BLaER1 (cell line): ENCODE measurements around the gene RASSF6.

Source experiments
- H3K27ac ChIP-seq: shearing (Covaris generic); formaldehyde crosslinking; 2 replicates; pipeline ENCODE4 v1.8.1; 2022
- H3K27me3 ChIP-seq: shearing (Covaris generic); formaldehyde crosslinking; 2 replicates; pipeline ENCODE4 v1.8.1; 2022
- H3K36me3 ChIP-seq: shearing (Covaris generic); formaldehyde crosslinking; 2 replicates; pipeline ENCODE4 v1.8.1; 2022
- H3K4me1 ChIP-seq: shearing (Covaris generic); formaldehyde crosslinking; 2 replicates; pipeline ENCODE4 v1.8.1; 2022
- H3K4me2 ChIP-seq: shearing (Covaris generic); formaldehyde crosslinking; 2 replicates; pipeline ENCODE4 v1.8.1; 2022
- H3K4me3 ChIP-seq: shearing (Covaris generic); formaldehyde crosslinking; 2 replicates; pipeline ENCODE4 v1.8.1; 2022
- H3K9ac ChIP-seq: shearing (Covaris generic); formaldehyde crosslinking; 2 replicates; pipeline ENCODE4 v1.8.1; 2022
- H3K9me3 ChIP-seq: shearing (Covaris generic); formaldehyde crosslinking; 2 replicates; pipeline ENCODE4 v1.8.1; 2022
- H4K20me1 ChIP-seq: shearing (Covaris generic); formaldehyde crosslinking; 2 replicates; pipeline ENCODE4 v1.8.1; 2022
- Cebpa-rat ChIP-seq: shearing (Covaris generic); IDR thresholded peaks from 2 replicates; pipeline ENCODE4 v1.8.1; 2022

Gene RASSF6

DNA sequence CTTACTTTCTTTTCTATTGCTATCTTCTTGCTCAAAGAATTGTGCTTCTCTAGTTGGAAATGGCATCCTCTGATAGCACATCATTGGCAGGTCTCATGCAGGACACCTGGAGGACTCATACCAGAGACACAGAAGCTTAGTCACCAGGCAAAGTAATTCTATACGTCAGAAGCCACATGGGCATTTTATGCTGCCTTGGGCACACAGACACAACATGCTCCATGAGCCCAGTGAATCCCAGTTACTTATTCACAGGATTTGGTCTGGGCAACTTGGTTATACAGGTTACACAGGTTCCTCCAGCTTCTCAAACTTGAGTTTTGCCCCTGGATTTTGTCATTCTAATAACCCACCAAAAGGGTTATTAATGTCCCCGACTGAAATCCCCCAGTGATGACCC lies 7.1 kb downstream of the RASSF6 start:
- H3K36me3 ChIP-seq, result no peaks in the 10 kb centered on the region
- H3K4me1 ChIP-seq, result no peaks in the 10 kb centered on the region
- no peak overlapping the region for H3K9ac ChIP-seq
- no peaks in the 10 kb centered on the region for H3K27me3 ChIP-seq
- TF ChIP-seq Cebpa-rat, result no peak
- H3K4me3 ChIP-seq, result no peak overlapping the region
- no peaks in the 10 kb centered on the region for H3K9me3 ChIP-seq
- no peak overlapping the region for H3K4me2 ChIP-seq
- H3K27ac ChIP-seq, result no peak overlapping the region
- H4K20me1 ChIP-seq, result no peaks in the 10 kb centered on the region

GRCh38 chr4:73612032-73612431 lies 8.2 kb downstream of the RASSF6 start:
- Histone ChIP-seq H3K9ac (no peak overlapping the region), H3K36me3 (no peaks in the 10 kb centered on the region), H3K27ac (no peak overlapping the region), H3K4me2 (no peak overlapping the region), H3K27me3 (no peaks in the 10 kb centered on the region), H3K4me1 (peaks cover 6% of the 10 kb centered on the region; the same call in 1 of the 2 replicates), H4K20me1 (no peaks in the 10 kb centered on the region), H3K4me3 (no peak overlapping the region), H3K9me3 (no peaks in the 10 kb centered on the region)
- TF ChIP-seq Cebpa-rat, result no peak

- Histone ChIP-seq H3K36me3 (no peaks in the 10 kb centered on the region), H3K4me2 (no peak overlapping the region), H4K20me1 (no peaks in the 10 kb centered on the region), H3K9ac (no peak overlapping the region), H3K4me1 (peaks cover 15% of the 10 kb centered on the region), H3K4me3 (no peak overlapping the region), H3K27me3 (no peaks in the 10 kb centered on the region), H3K27ac (no peak overlapping the region), H3K9me3 (no peaks in the 10 kb centered on the region)
- TF ChIP-seq Cebpa-rat, result no peak
These were observed 10.5 kb downstream of the RASSF6 start for GRCh38 chr4:73609706-73610105.

DNA sequence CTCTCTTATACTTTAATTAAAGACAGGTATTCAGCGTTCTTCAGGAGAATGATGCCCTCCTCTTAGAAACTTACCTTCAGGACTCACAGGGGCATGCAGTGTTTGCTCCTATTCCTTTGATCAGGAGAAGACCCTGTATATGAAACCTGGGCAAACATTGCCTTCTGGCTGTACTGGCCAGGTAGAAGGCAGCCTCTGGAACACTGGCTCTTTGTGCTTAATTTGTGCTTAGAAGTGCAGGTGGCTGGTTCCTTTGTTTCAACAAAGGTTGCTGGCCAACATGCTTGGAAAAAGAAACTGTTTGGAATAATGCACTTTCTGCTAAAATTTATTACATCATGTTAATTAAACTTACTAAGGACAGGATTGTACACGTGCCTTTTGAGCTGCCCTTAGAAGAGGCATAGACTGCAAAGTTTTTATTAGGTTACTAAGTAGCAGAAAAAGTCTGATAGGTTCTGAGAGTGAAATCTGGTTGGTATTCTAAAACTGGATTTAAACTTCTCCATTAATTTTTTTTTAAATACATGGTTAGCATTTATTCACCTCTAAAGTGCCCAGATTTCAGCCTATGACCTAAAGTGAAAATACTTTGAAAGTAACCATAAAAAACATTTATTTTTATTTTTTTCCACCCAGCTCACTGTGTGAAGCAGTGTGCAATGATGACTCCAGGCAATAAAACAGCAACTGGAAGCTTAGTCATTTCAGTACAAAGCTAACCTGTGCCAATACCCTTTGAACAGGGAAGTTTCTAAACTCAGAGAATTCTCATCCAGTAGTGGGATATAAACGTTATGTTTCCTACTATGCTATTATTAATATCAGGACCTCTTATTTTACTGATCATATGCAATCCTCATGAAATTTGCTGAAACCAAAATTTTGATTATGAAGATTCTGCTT lies 11.3 kb downstream of the RASSF6 start:
- H3K4me2 ChIP-seq, result no peak overlapping the region
- H4K20me1 ChIP-seq, result no peaks in the 10 kb centered on the region
- no peak overlapping the region for H3K9ac ChIP-seq
- no peak overlapping the region for H3K4me3 ChIP-seq
- no peak overlapping the region for H3K27ac ChIP-seq
- H3K9me3 ChIP-seq, result no peaks in the 10 kb centered on the region
- H3K36me3 ChIP-seq, result no peaks in the 10 kb centered on the region
- no peak for TF ChIP-seq Cebpa-rat
- no peaks in the 10 kb centered on the region for H3K27me3 ChIP-seq
- peaks cover 19% of the 10 kb centered on the region for H3K4me1 ChIP-seq

DNA sequence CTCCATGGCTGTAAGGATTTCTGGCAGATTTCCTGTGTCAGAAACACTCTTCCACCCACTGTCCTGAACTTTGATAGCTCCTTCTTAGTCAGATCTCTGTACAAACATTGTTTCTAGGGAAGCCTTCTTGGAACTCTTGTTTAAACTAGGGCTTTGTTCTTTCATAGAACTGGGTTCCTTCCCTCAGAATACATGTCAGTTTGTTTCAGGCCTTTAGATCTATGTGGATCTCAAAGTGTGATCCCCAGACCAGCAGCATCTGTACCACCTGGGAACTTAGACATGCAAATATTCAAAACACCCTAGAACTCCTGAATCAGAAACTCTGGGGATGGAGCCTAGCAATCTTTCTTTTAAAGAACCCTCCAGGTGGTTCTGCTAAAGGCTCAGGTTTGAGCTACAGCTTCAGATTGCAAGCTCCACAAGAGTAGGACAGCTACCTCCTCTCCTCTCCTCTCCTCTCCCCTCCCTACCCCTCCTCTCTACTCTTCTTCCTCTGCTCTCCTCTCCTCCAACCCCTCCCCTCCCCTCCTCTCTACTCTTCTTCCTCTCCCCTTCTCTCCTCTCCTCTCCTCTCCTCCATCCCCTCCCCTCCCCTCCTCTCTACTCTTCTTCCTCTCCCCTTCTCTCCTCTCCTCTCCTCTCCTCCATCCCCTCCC lies 12.7 kb downstream of the RASSF6 start:
- Histone ChIP-seq H3K9ac (no peak overlapping the region), H3K27ac (no peak overlapping the region), H3K4me1 (peaks cover 27% of the 10 kb centered on the region), H4K20me1 (no peaks in the 10 kb centered on the region), H3K4me3 (no peak overlapping the region), H3K9me3 (no peaks in the 10 kb centered on the region), H3K4me2 (peak overlapping the region; percentile 54; the same call in 1 of the 2 replicates), H3K27me3 (no peaks in the 10 kb centered on the region), H3K36me3 (no peaks in the 10 kb centered on the region)
- TF ChIP-seq Cebpa-rat, result no peak

- no peak overlapping the region for H3K4me3 ChIP-seq
- TF ChIP-seq Cebpa-rat, result no peak
- no peak overlapping the region for H3K9ac ChIP-seq
- peak overlapping the region; percentile 54 for H3K4me2 ChIP-seq
- H3K4me1 ChIP-seq, result peaks cover 27% of the 10 kb centered on the region
- H3K27me3 ChIP-seq, result no peaks in the 10 kb centered on the region
- no peaks in the 10 kb centered on the region for H3K9me3 ChIP-seq
- H3K36me3 ChIP-seq, result no peaks in the 10 kb centered on the region
- H3K27ac ChIP-seq, result no peak overlapping the region
- H4K20me1 ChIP-seq, result no peaks in the 10 kb centered on the region
These were observed 13.7 kb downstream of the RASSF6 start for GRCh38 chr4:73606465-73606974.

DNA sequence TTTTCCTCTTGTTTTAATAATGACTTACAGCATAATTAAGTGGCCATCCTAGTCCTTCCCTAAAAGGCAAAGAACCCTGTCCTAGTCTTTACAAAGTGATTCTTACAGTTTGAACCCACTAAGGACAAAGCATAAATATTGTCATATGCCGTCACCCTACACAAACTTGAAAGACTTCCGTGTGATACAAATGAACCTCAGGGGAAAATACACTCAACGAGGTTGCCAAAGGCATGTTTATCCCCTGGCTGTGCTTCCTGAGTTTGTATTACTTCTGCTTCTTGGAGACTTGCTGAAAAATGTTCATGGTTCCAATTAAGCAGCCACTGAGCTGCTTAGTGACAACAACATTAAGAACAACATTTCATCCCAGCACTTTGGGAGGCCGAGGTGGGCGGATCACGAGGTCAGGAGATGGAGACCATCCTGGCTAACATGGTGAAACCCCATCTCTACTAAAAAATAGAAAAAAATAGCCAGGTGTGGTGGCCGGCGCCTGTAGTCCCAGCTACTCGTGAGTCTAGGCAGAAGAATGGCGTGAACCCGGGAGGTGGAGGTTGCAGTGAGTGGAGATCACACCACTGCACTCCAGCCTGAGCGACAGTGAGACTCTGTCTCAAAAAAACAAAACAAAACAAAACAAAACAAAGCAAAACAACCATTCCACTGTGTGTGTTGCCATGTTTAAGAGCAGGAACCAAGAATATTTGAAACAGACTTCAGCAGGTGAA lies 16.2 kb downstream of the RASSF6 start:
- H3K27ac ChIP-seq, result no peak overlapping the region
- H3K27me3 ChIP-seq, result no peaks in the 10 kb centered on the region
- H3K9me3 ChIP-seq, result no peaks in the 10 kb centered on the region
- TF ChIP-seq Cebpa-rat, result no peak
- peaks cover 32% of the 10 kb centered on the region for H3K4me1 ChIP-seq
- no peak overlapping the region for H3K9ac ChIP-seq
- H4K20me1 ChIP-seq, result no peaks in the 10 kb centered on the region
- H3K4me2 ChIP-seq, result no peak overlapping the region; the same call in 1 of the 2 replicates
- H3K36me3 ChIP-seq, result no peaks in the 10 kb centered on the region
- no peak overlapping the region for H3K4me3 ChIP-seq

- Histone ChIP-seq H4K20me1 (no peaks in the 10 kb centered on the region), H3K4me3 (no peak overlapping the region), H3K9ac (no peak overlapping the region), H3K4me2 (no peak overlapping the region), H3K4me1 (peaks cover 34% of the 10 kb centered on the region), H3K9me3 (no peaks in the 10 kb centered on the region), H3K27me3 (no peaks in the 10 kb centered on the region), H3K36me3 (no peaks in the 10 kb centered on the region), H3K27ac (no peak overlapping the region)
- TF ChIP-seq Cebpa-rat, result no peak
These were observed 16.9 kb downstream of the RASSF6 start for GRCh38 chr4:73603271-73603710.

GRCh38 chr4:73600954-73601353 lies 19.3 kb downstream of the RASSF6 start:
- TF ChIP-seq Cebpa-rat, result no peak
- Histone ChIP-seq H3K9ac (no peak overlapping the region), H4K20me1 (no peaks in the 10 kb centered on the region), H3K27me3 (no peaks in the 10 kb centered on the region), H3K9me3 (no peaks in the 10 kb centered on the region), H3K36me3 (no peaks in the 10 kb centered on the region), H3K4me1 (peaks cover 19% of the 10 kb centered on the region; the same call in 1 of the 2 replicates), H3K4me3 (no peak overlapping the region), H3K27ac (no peak overlapping the region), H3K4me2 (no peak overlapping the region)
